Body of pancreas (tissue), 4 donors: Measurements from ENCODE around the gene LTC4S.
"Not testable (repeated sequence)": the region's sequence is repeated elsewhere in the genome, so short reads cannot be mapped to it uniquely, and the experiment has no call there.

Experiments used
- CTCF ChIP-seq, 7 experiments: fragments of 450-650 bp in 4 of 7; fragments of 200-600 bp in 3 of 7; sonication (generic) in 3 of 7; IDR thresholded peaks; one replicate each; pipeline ENCODE4 v1.5.1; 2016 to 2019; ENCODE audit warnings: antibody characterized with exemption in 7 of 7
- POLR2A ChIP-seq, 3 donors: fragments of 450-650 bp; IDR thresholded peaks; one replicate each; pipeline ENCODE4 v1.6.1; 2016; ENCODE audit warnings: antibody characterized with exemption in 3 of 3, mild to moderate bottlenecking in 2 of 3

GRCh38 chr5:179789278-179789677 lies 4.5 kb upstream of the LTC4S start:
- TF ChIP-seq CTCF, POLR2A (IDR thresholded peaks at IDR 0.05): not testable (repeated sequence)
